ENCODE measurements around the gene UBE2D4.

GRCh38 chr7:43904533-43905208, 21.6 kb upstream of the UBE2D4 start:
- TF ChIP-seq EP300 (IDR thresholded peaks at IDR 0.05) (no peak), CTCF (IDR thresholded peaks at IDR 0.05) (no peak), POLR2AphosphoS5 (IDR thresholded peaks at IDR 0.05) (no peak)
